A673 (cell line): Measurements from ENCODE around the gene ZNF491. TPM values are rescaled to one million over a fixed set of nuclear protein-coding genes. Genes with fewer than 3 reads are reported as not detected.

Experiments used
- Bru-seq: library from RNA; stranded (reverse); fragments of 400-500 nt; gene quantifications from one replicate; lab custom pipeline; 2021; lab: Mats Ljungman, UMichigan
- BruChase-seq, 2 experiments: library from RNA; stranded (reverse); fragments of 400-500 nt; gene quantifications; one replicate each; lab custom pipeline; 2021; lab: Mats Ljungman, UMichigan
- BruUV-seq: library from RNA; stranded (reverse); fragments of 400-500 nt; replicated peaks from 2 replicates; lab custom pipeline; 2021; lab: Mats Ljungman, UMichigan
- CTCF ChIA-PET: fragments of 300-600 bp; sonication (Branson Sonifier 250); formaldehyde crosslinking; loops from one replicate; lab custom pipeline; 2022; ENCODE audit warnings: antibody characterized with exemption; lab: Charles Lee
- POLR2A ChIA-PET: fragments of 300-600 bp; sonication (Branson Sonifier 250); formaldehyde crosslinking; loops from one replicate; lab custom pipeline; 2022; ENCODE audit warnings: antibody characterized with exemption; ENCODE audit not compliant: low non-redundant PET; lab: Charles Lee
- DNase-seq: peaks from one replicate; pipeline ENCODE4 v3.0.0-alpha.2; 2015; ENCODE audit warnings: low spot score
- H3K27ac ChIP-seq: fragments of 200-600 bp; sonication (generic); 2 replicates; pipeline ENCODE4 v1.5.1; 2016; ENCODE audit warnings: mixed run types, low read depth, mild to moderate bottlenecking, mixed read lengths, antibody characterized with exemption, low read length; ENCODE audit not compliant: poor library complexity, severe bottlenecking
- H3K27me3 ChIP-seq: fragments of 200-600 bp; sonication (generic); replicated peaks from 2 replicates; pipeline ENCODE4 v1.6.1; 2017; ENCODE audit warnings: mixed run types, low read depth, mild to moderate bottlenecking, mixed read lengths, antibody characterized with exemption, low read length; ENCODE audit not compliant: insufficient read depth, poor library complexity
- H3K36me3 ChIP-seq: fragments of 200-600 bp; sonication (generic); 2 replicates; pipeline ENCODE4 v1.6.1; 2016; ENCODE audit warnings: mixed run types, mild to moderate bottlenecking, mixed read lengths, antibody characterized with exemption, low read length; ENCODE audit not compliant: insufficient read depth, poor library complexity, severe bottlenecking
- H3K4me1 ChIP-seq: fragments of 200-600 bp; sonication (generic); 2 replicates; pipeline ENCODE4 v1.6.1; 2017; ENCODE audit warnings: mixed run types, mild to moderate bottlenecking, mixed read lengths, antibody characterized with exemption, low read length; ENCODE audit not compliant: insufficient read depth, poor library complexity, severe bottlenecking
- H3K4me3 ChIP-seq: fragments of 200-600 bp; sonication (generic); 2 replicates; pipeline ENCODE4 v1.5.1; 2016; ENCODE audit warnings: low read depth, mixed run types, mild to moderate bottlenecking, mixed read lengths, low read length; ENCODE audit not compliant: poor library complexity, severe bottlenecking
- H3K9me3 ChIP-seq: fragments of 200-600 bp; sonication (generic); 2 replicates; pipeline ENCODE4 v1.6.1; 2016; ENCODE audit warnings: mixed run types, low read depth, mild to moderate bottlenecking, mixed read lengths, antibody characterized with exemption, low read length; ENCODE audit not compliant: poor library complexity, severe bottlenecking
- CTCF ChIP-seq: fragments of 300-800, 200-600 bp; sonication (generic); conservative IDR thresholded peaks from 2 replicates; pipeline ENCODE4 v1.5.1; 2017; ENCODE audit warnings: low read depth, mild to moderate bottlenecking, antibody characterized with exemption, low read length, moderate library complexity, mixed read lengths
- EZH2 ChIP-seq: fragments of 200-600 bp; sonication (generic); IDR thresholded peaks from 2 replicates; pipeline ENCODE4 v1.6.1; 2017; ENCODE audit warnings: borderline replicate concordance, low read depth, mild to moderate bottlenecking, mixed read lengths, antibody characterized with exemption, low read length; ENCODE audit not compliant: poor library complexity, severe bottlenecking
- intact Hi-C: fragments of 100-400 bp; cut with micrococcal nuclease; formaldehyde crosslinking; loops from one replicate; pipeline ENCODE4 v1.10.0; 2022; ENCODE audit not compliant: unreplicated experiment
- long read RNA-seq: library from polyadenylated mRNA; stranded (forward); transcript quantifications from one replicate; pipeline ENCODE4 v2.0.0, GENCODE V29; 2022
- total RNA-seq: library from RNA; stranded (reverse); gene quantifications from 2 replicates; pipeline ENCODE4 v1.2.3, GENCODE V29; 2021

The ZNF491 gene
- total RNA-seq (0.60 and 1.7 TPM in 2 replicates), Bru-seq, nascent RNA (percentile 46 among the genes with signal in this experiment), BruChase-seq, experiment 1, labeled RNA remaining after a 2-hour chase (percentile 53 among the genes with signal in this experiment), BruChase-seq, experiment 2, labeled RNA remaining after a 6-hour chase (percentile 54 among the genes with signal in this experiment)
- long read RNA-seq, partial matches to known transcripts = 0 of 1 reads
- long read RNA-seq, other reads (novel, unspliced or antisense) = 1 of 1 reads

- TF ChIP-seq EZH2 = no peak
- no peak for TF ChIP-seq CTCF
- peak; percentile 96 for DNase-seq
- no TSS peak for BruUV-seq
- ChIA-PET POLR2A (interaction anchor here (0.6 kb wide), 1 partner anchor 24 kb away, joined by 4 read pairs; no protein-coding TSS in a partner anchor), CTCF (interaction anchor here (0.5 to 1.7 kb wide), 8 partner anchors 12 to 743 kb away, joined by 3 to 10 read pairs (median 4); partner anchors contain the start of gene ZNF20)
- Histone ChIP-seq H3K27me3 (no peaks in the 10 kb centered on the region), H3K36me3 (no peaks in the 10 kb centered on the region), H3K4me1 (peaks cover 8% of the 10 kb centered on the region), H3K4me3 (peak within 1 kb of the TSS; percentile 62), H3K27ac (peak within 1 kb of the TSS; percentile 80), H3K9me3 (no peaks in the 10 kb centered on the region)
- intact Hi-C loops = loop anchor here (5.0 kb wide), 2 partner anchors 59 to 189 kb away; no protein-coding TSS in a partner anchor
Observed at GRCh38 chr19:11798391-11799330, at the start of gene ZNF491. TSS of gene ZNF491 (plus strand) at chr19:11798523. CDS start at chr19:11805954, 7,431 bp downstream.

- intact Hi-C loops = no loop called here
- H3K27ac ChIP-seq = no peak overlapping the region
- DNase-seq = no peak
- H3K9me3 ChIP-seq = peaks cover 32% of the 10 kb centered on the region
- ChIA-PET CTCF (no interaction called here), POLR2A (no interaction called here)
- no peaks in the 10 kb centered on the region for H3K27me3 ChIP-seq
- TF ChIP-seq CTCF (no peak), EZH2 (no peak)
- H3K4me3 ChIP-seq = no peak overlapping the region
- H3K4me1 ChIP-seq = no peaks in the 10 kb centered on the region
- no TSS peak for BruUV-seq
- no peaks in the 10 kb centered on the region for H3K36me3 ChIP-seq
Observed at GRCh38 chr19:11749751-11750150, 48.6 kb upstream of the ZNF491 start.

GRCh38 chr19:11752244-11752736, 46.0 kb upstream of the ZNF491 start:
- no TSS peak for BruUV-seq
- H3K27ac ChIP-seq = no peak overlapping the region
- TF ChIP-seq EZH2 (no peak), CTCF (no peak)
- no peaks in the 10 kb centered on the region for H3K4me1 ChIP-seq
- H3K4me3 ChIP-seq = no peak overlapping the region
- ChIA-PET CTCF (interaction anchor here (1.2 kb wide), 1 partner anchor 46 kb away, joined by 4 read pairs; the partner anchor contains the start of gene ZNF491), POLR2A (no interaction called here)
- intact Hi-C loops = no loop called here
- H3K9me3 ChIP-seq = peaks cover 45% of the 10 kb centered on the region
- H3K36me3 ChIP-seq = no peaks in the 10 kb centered on the region
- H3K27me3 ChIP-seq = no peaks in the 10 kb centered on the region
- DNase-seq = no peak
